Caco-2 (cell line): ENCODE data around the gene DOCK10. TPM values are rescaled to one million over a fixed set of nuclear protein-coding genes. Genes with fewer than 3 reads are reported as not detected.

Source experiments
- BruUV-seq: library from RNA; stranded (reverse); fragments of 400-500 nt; replicated peaks from 2 replicates; lab custom pipeline; 2021; lab: Mats Ljungman, UMichigan
- CTCF ChIA-PET: fragments of 300-600 bp; sonication (Branson Sonifier 250); formaldehyde crosslinking; loops from one replicate; lab custom pipeline; 2022; ENCODE audit warnings: antibody characterized with exemption; lab: Charles Lee
- POLR2A ChIA-PET: fragments of 300-600 bp; sonication (Branson Sonifier 250); formaldehyde crosslinking; loops from one replicate; lab custom pipeline; 2022; ENCODE audit warnings: antibody characterized with exemption; lab: Charles Lee
- DNase-seq, 2 experiments: peaks; one replicate each; pipeline versions ENCODE4 v3.0.0 to v3.0.0-alpha.2; 2020 to 2022
- H3K27me3 ChIP-seq: replicated peaks from 2 replicates; pipeline ENCODE4 v1.6.0; 2011; ENCODE audit warnings: low read length; ENCODE audit not compliant: control insufficient read depth, insufficient read depth
- H3K36me3 ChIP-seq: 2 replicates; pipeline ENCODE4 v1.5.1; 2011; ENCODE audit warnings: low read length; ENCODE audit not compliant: control insufficient read depth, insufficient read depth
- H3K4me1 ChIP-seq: fragments of 250-450 bp; sonication (Bioruptor Pico); 2 replicates; pipeline ENCODE4 v1.5.1; 2020; ENCODE audit warnings: mild to moderate bottlenecking
- H3K4me3 ChIP-seq: 2 replicates; pipeline ENCODE4 v1.5.1; 2011; ENCODE audit warnings: low read depth, mild to moderate bottlenecking, control low read depth, low read length
- H3K9me3 ChIP-seq: fragments of 250-450 bp; sonication (Bioruptor Pico); 2 replicates; pipeline ENCODE4 v1.5.1; 2020; ENCODE audit warnings: mild to moderate bottlenecking, moderate library complexity
- H3K27ac Mint-ChIP-seq: one replicate; pipeline ENCODE4 v1.8.0; 2022; ENCODE audit warnings: mixed read lengths; ENCODE audit not compliant: unreplicated experiment
- H3K27me3 Mint-ChIP-seq: one replicate; pipeline ENCODE4 v1.8.0; 2022; ENCODE audit warnings: mixed read lengths; ENCODE audit not compliant: insufficient read depth, unreplicated experiment
- H3K36me3 Mint-ChIP-seq: one replicate; pipeline ENCODE4 v1.8.0; 2022; ENCODE audit warnings: mild to moderate bottlenecking, mixed read lengths; ENCODE audit not compliant: insufficient read depth, unreplicated experiment
- H3K4me1 Mint-ChIP-seq: one replicate; pipeline ENCODE4 v1.8.0; 2022; ENCODE audit warnings: low read depth, mixed read lengths; ENCODE audit not compliant: unreplicated experiment
- H3K4me3 Mint-ChIP-seq: one replicate; pipeline ENCODE4 v1.8.0; 2022; ENCODE audit warnings: mild to moderate bottlenecking, moderate library complexity, mixed read lengths; ENCODE audit not compliant: unreplicated experiment
- H3K9me3 Mint-ChIP-seq: one replicate; pipeline ENCODE4 v1.8.0; 2022; ENCODE audit warnings: mixed read lengths; ENCODE audit not compliant: unreplicated experiment
- intact Hi-C: fragments of 100-400 bp; cut with micrococcal nuclease; formaldehyde crosslinking; loops from one replicate; pipeline ENCODE4 v1.10.0; 2022; ENCODE audit not compliant: unreplicated experiment
- total RNA-seq: library from RNA; stranded (reverse); gene quantifications from 2 replicates; pipeline ENCODE4 v1.2.3, GENCODE V29; 2022
- TF ChIP-seq, protein P1 (sequence below), 2 experiments: fragments of 200-600 bp in 1 of 2; IDR thresholded peaks; 1 replicate in 1 of 2; 2 replicates in 1 of 2; pipeline versions ENCODE4 v1.5.1 to v1.8.0; 2011 to 2022; ENCODE audit warnings: antibody characterized with exemption in 1 of 2, control low read depth in 1 of 2, inconsistent platforms in 1 of 2, low read depth in 1 of 2, low read length in 1 of 2, mild to moderate bottlenecking in 1 of 2, moderate library complexity in 1 of 2; ENCODE audit not compliant: insufficient read depth in 1 of 2, severe bottlenecking in 1 of 2, unreplicated experiment in 1 of 2

Gene DOCK10
- total RNA-seq, 1 experiment from 2014 or later, result not detected

DNA sequence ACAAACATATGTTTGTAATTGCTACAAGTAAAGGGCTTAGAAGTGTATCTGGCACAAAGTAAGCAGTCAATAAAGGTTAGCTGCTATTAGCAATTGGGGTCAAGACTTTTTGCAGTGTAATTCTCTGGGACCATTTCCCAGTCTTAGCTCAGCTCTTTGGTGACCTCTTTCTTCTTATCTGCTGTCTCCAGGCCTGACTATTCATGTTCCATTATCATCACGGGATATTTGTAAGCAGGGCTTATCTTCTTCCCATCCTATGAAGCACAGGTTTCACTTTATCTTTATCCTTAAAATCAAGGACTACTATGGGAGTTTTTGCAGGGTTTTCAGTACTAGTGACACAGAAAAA lies 131.7 kb downstream of the DOCK10 start:
- Mint-ChIP-seq H3K9me3 (peaks cover 8% of the 10 kb centered on the region), H3K27ac (no peak overlapping the region), H3K36me3 (no peaks in the 10 kb centered on the region), H3K27me3 (peaks cover 3% of the 10 kb centered on the region), H3K4me3 (no peak overlapping the region), H3K4me1 (no peaks in the 10 kb centered on the region)
- DNase-seq, result no peak
- BruUV-seq, result no TSS peak
- H3K27me3 ChIP-seq, result no peaks in the 10 kb centered on the region
- ChIA-PET CTCF (no interaction called here), POLR2A (no interaction called here)
- TF ChIP-seq, protein P1, sequence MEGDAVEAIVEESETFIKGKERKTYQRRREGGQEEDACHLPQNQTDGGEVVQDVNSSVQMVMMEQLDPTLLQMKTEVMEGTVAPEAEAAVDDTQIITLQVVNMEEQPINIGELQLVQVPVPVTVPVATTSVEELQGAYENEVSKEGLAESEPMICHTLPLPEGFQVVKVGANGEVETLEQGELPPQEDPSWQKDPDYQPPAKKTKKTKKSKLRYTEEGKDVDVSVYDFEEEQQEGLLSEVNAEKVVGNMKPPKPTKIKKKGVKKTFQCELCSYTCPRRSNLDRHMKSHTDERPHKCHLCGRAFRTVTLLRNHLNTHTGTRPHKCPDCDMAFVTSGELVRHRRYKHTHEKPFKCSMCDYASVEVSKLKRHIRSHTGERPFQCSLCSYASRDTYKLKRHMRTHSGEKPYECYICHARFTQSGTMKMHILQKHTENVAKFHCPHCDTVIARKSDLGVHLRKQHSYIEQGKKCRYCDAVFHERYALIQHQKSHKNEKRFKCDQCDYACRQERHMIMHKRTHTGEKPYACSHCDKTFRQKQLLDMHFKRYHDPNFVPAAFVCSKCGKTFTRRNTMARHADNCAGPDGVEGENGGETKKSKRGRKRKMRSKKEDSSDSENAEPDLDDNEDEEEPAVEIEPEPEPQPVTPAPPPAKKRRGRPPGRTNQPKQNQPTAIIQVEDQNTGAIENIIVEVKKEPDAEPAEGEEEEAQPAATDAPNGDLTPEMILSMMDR (IDR thresholded peaks at IDR 0.05; ENCODE audit: insufficient read depth in 1 of 2, low read depth in 1 of 2, low read length in 1 of 2, severe bottlenecking in 1 of 2, unreplicated experiment in 1 of 2), result no peak
- no peaks in the 10 kb centered on the region for H3K36me3 ChIP-seq
- H3K4me1 ChIP-seq, result no peaks in the 10 kb centered on the region
- intact Hi-C loops, result no loop called here
- no peak overlapping the region for H3K4me3 ChIP-seq
- H3K9me3 ChIP-seq, result no peaks in the 10 kb centered on the region

DNA sequence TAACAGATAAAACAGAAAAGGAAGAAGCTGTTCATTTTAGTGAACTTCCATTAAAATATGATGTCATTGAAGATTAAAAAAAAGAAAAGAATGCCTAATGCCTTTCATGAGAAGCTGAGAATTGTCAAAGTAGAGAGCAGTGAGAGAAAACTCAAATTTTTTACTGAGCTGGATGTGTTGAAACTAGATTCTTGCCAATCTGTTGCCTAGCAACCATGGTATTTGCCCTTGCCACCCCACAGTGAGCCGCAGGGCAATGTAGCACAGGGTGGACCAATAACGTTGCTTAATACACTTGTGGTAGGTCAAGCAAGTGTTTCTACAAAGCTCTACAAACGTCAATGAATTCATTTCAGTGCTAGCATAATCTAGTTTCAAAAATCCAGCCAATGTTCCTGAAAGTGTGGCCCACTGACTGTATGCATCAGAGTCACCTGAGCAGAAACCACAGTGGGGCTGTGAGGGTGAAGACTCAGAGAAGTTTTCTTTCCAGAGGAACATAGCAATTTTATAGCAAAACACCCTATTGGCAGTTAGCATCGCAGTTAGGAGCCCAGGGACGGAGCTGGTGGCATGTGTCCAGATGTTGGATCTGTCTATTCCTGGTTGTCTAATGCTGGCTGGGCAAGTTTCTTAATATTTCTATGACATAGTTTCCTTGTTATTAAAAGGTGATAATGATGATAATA lies 132.2 kb downstream of the DOCK10 start:
- Mint-ChIP-seq H3K27ac (no peak overlapping the region), H3K36me3 (no peaks in the 10 kb centered on the region), H3K4me3 (no peak overlapping the region), H3K4me1 (no peaks in the 10 kb centered on the region), H3K27me3 (peaks cover 3% of the 10 kb centered on the region), H3K9me3 (peaks cover 11% of the 10 kb centered on the region)
- intact Hi-C loops, result no loop called here
- no peaks in the 10 kb centered on the region for H3K27me3 ChIP-seq
- BruUV-seq, result no TSS peak
- TF ChIP-seq, protein P1 (IDR thresholded peaks at IDR 0.05; ENCODE audit: insufficient read depth in 1 of 2, low read depth in 1 of 2, low read length in 1 of 2, severe bottlenecking in 1 of 2, unreplicated experiment in 1 of 2), result no peak
- ChIA-PET CTCF (no interaction called here), POLR2A (no interaction called here)
- H3K4me1 ChIP-seq, result no peaks in the 10 kb centered on the region
- H3K9me3 ChIP-seq, result no peaks in the 10 kb centered on the region
- H3K36me3 ChIP-seq, result no peaks in the 10 kb centered on the region
- no peak overlapping the region for H3K4me3 ChIP-seq
- DNase-seq, result no peak

DNA sequence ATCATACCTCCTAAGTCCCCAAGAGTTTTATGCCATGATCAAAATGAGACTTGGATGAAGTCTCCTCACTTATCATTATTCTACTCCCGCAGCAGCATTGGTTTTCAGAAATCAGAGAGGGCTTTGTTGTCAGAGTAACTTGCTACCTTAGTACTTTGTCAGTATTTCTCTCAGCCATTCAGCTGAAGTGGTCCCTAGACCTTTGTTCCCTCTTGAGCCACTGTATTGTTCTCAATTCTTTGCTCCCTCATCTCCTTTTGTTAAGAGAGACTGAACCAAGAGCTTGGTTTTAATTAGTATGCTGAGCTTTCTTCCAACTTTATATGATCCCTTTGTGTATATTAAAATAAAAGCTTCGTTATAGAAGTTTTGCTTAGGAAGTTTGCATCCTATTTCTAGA lies 133.4 kb downstream of the DOCK10 start:
- Mint-ChIP-seq H3K4me3 (no peak overlapping the region), H3K4me1 (no peaks in the 10 kb centered on the region), H3K27me3 (peaks cover 3% of the 10 kb centered on the region), H3K36me3 (no peaks in the 10 kb centered on the region), H3K27ac (no peak overlapping the region), H3K9me3 (peaks cover 11% of the 10 kb centered on the region)
- no peaks in the 10 kb centered on the region for H3K9me3 ChIP-seq
- H3K4me1 ChIP-seq, result no peaks in the 10 kb centered on the region
- ChIA-PET CTCF (no interaction called here), POLR2A (no interaction called here)
- intact Hi-C loops, result no loop called here
- TF ChIP-seq, protein P1 (IDR thresholded peaks at IDR 0.05; ENCODE audit: insufficient read depth in 1 of 2, low read depth in 1 of 2, low read length in 1 of 2, severe bottlenecking in 1 of 2, unreplicated experiment in 1 of 2), result no peak
- no TSS peak for BruUV-seq
- no peak overlapping the region for H3K4me3 ChIP-seq
- H3K27me3 ChIP-seq, result no peaks in the 10 kb centered on the region
- no peaks in the 10 kb centered on the region for H3K36me3 ChIP-seq
- DNase-seq, result no peak
